Hepatocyte (in vitro differentiated cells): ENCODE measurements around the gene DYNC1I2.

Source experiments
- EZH2 ChIP-seq: fragments of 200-600 bp; sonication (generic); IDR thresholded peaks from 2 replicates; pipeline ENCODE4 v1.6.1; 2016; ENCODE audit warnings: antibody characterized with exemption, mild to moderate bottlenecking, borderline replicate concordance
- TF ChIP-seq, protein P1 (sequence below): fragments of 200-600 bp; sonication (generic); IDR thresholded peaks from 2 replicates; pipeline ENCODE4 v1.5.1; 2016; ENCODE audit warnings: antibody characterized with exemption, mild to moderate bottlenecking; ENCODE audit not compliant: poor library complexity

- no peak for TF ChIP-seq EZH2
- TF ChIP-seq, protein P1, sequence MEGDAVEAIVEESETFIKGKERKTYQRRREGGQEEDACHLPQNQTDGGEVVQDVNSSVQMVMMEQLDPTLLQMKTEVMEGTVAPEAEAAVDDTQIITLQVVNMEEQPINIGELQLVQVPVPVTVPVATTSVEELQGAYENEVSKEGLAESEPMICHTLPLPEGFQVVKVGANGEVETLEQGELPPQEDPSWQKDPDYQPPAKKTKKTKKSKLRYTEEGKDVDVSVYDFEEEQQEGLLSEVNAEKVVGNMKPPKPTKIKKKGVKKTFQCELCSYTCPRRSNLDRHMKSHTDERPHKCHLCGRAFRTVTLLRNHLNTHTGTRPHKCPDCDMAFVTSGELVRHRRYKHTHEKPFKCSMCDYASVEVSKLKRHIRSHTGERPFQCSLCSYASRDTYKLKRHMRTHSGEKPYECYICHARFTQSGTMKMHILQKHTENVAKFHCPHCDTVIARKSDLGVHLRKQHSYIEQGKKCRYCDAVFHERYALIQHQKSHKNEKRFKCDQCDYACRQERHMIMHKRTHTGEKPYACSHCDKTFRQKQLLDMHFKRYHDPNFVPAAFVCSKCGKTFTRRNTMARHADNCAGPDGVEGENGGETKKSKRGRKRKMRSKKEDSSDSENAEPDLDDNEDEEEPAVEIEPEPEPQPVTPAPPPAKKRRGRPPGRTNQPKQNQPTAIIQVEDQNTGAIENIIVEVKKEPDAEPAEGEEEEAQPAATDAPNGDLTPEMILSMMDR: no peak
Observed at GRCh38 chr2:171793691-171794678, 106.7 kb downstream of the DYNC1I2 start.
